Fibroblast of gingiva (primary cell): Measurements from ENCODE around the gene KLF16.

Source experiments
- DNase-seq: peaks from one replicate; pipeline ENCODE4 v3.0.0-alpha.2; 2011; ENCODE audit warnings: low read depth

Gene KLF16

DNA sequence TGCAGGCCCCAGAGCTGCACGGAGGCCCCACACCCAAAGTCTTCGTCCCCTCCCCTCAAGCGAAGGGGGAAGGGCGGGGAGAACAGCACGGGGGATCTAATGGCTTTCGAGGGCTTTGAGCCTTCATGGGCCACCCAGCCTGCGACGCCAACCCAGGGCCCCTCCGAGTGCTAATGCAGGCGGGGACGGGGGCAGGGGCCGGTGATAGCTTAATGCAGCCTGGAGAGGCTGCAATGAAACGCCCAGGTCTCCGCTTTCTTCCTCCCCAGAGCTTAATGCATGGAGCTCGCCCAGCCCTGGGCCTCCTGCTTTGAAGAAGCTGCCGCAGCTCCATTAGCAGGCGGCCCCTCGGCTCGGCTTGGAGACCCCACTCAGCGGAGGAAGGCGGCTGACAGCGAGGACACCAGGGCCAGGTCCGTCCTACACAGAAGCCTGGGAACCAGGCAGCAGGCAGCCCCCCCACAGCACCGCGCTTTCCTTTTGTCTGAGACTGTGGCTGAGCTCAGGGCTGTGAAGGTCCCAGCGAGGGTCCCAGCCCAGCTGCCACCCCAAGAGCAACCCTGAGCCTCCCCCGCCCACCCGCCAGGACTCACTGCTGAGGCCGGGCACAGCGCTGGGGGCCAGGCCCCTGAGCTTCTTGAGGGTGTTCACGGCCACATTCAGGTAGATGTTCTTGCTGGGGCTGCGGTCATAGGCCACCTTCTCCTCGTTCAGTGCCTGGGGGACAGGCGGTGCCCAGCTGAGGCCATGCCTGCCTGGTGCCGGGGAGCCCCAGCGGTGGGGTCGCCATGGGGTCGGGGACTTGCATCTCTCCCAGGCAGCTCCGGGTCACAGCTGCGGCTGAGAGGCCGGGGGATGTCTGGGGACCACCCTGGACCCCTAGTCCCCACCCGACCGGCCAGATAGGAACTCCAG, 43.8 kb downstream of the KLF16 start:
- DNase-seq: no peak

DNA sequence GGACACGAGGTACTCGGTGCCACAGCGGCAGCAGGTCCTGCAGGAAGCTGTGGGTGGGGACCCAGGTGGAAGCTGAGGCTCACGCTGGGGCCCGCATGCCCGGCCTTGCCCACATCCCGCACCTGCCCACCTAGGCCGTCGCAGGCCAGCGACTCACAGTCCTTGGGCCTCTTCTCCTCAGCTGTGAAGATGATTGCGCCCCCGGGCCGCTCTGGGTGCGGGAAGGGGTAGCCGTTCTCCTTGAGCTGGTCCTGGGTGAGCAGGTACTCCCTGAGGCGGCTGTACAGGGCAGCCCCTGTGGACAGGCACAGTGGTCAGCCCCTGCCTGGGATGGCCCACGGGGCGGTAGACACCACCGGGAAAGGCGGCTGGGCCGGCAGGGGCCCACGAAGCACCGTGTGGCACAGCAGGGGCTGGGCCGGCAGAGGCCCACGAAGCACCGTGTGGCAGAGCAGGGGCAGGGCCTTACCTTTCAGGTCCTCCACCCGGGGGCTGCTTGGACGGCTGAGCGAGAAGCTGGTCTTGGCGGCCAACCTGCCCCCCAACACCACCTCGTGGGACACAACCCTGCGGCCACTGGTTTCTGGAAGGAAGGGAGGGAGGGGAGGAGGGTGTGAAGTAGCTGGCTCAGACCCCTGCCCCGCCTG, 44.7 kb downstream of the KLF16 start:
- no peak for DNase-seq

DNA sequence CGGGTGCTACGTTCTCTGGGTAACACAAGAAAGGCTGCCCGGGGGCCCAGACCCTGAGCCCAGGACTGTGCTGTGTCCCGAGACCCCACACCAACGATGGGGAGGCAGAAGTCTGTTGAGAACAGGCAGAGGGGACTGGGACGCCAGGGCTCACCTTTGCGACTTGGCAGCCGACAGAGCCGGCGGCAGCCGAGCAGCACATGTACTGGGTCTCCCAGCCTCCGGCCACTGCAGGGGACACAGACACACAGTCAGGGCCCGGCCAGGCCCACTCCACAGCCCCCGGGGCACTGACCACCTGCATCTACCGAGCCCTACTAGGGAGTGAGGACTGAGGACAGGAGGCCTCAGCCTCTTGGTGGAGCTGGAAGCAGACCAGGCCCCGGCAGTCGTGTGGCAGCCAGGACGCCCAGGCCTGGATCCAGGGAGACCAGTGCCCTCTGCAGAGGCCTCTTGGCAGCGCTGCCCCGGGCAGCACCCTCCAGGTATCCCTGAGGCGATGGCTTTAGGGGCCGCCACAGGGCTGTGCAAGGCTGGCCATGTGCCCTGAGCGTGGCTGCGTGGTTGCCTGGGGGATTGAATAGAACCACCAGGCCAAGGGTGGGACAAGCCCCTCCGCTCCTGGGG, 45.7 kb downstream of the KLF16 start:
- no peak for DNase-seq

DNA sequence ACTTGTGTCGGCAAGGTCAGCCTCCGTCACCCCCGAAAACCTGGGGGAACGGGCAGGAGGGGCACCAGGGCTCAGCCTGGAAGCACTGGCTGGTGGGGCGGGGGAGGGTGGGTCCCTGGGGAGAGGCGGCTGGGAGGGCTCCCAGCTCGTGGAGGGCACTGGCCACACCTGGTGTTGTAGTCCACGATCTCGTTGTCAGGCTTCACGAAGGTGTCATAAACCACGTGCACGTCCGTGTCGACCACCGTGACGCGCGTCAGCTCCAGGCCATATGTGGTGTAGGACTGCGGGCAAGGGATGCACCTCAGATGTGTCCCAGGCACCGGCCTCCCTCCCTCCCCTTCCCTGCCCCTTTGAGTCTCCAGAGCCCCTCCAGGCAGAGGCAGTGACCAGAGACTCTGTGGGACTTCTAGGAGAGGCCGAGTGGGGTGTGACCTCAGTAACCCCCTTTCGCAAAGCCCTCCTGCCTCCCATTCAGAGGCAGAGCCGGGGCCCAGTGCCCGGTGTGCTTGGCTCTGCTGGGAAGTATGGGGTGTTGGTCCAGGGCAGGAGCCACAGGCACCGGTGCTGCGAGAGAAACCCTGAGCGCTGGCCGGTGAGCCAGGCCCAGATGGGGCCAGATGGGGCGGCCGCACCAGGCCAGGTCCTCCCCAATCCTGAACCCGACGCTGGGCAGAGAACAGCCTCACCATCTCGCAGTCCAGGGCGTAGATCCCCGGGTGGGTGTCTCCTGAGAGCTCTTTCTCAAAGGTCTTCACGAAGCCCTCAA, 46.7 kb downstream of the KLF16 start:
- DNase-seq: no peak

DNA sequence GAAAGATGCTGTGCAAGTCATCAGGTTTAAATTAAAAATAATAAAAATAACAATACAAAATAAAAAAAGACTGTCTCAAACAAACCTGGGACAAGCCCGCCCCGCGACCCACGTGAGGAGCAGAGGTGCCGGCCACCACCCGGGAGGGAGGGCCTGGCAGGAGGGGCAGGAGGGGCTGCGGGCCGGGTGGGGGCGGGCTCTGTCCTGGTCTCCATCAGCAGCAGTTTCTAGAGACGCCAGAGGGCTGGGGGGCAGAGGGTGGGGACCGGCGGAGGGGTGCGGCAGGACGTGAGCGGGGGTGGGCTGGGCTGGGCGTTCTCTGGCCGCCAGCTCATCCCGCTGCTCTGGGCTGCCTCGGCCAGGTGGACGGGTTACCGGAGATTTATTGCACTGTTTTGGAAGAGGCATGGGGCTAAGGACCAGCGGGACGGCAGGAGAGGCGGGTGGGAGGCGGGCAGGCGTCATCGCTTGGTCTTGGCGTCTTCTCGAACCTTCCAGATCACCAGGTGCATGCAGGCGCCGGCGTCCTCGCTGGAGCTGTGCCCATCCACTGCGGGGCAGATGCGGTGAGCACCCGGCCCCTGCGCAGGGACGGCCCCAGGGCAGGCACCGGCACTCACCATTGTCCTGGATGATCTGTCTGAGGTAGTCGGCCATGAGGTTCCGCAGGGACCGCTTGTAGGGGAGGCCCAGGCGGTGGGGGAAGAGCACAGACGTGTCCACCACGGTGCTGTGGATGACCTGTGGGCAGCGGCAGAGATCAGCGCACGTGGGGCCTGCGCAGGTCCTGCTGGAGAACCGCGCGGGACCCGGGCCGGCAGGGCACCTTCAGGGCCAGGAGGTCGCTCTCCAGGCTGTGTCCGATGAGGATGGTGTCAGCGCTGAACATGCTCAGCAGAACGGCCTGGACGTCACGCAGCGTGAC, 47.5 kb downstream of the KLF16 start:
- DNase-seq: no peak

DNA sequence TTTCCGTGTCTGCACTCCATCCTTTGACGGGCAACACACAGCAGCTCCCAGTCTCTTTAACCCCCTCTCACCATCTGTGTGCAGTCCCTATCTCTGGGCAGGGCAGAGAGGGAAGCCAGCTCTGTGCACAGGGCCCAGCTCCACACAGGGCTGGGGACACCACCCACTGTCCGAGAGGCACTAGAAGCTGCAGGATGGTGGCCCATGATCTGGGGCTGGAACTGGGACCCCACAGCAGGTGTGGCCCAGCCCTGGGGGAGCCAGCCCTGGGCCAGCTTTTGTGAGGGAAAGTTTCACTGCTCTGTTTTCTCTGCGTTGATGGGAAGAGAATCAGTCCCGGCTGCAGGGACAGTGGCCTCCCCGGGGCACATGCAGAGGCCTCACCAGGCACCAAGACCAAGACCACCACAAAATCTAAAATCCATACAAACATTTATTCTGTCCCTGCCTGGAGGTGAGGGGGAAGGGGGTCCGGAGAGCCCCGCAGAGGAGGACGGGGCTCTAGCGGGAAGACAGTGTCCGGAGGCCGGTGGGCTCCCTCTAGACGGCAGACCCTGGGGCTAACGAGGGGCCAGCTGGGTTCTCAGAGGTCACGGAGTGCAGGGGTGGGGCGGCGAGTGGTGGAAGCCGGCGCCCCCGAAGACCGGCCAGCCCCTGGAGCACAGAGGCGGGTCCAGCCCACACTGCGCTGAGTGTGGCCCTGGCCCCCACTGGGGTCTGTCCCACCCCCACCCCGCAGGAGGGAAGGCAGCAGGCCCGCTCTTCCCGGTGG, 48.4 kb downstream of the KLF16 start:
- no peak for DNase-seq

DNA sequence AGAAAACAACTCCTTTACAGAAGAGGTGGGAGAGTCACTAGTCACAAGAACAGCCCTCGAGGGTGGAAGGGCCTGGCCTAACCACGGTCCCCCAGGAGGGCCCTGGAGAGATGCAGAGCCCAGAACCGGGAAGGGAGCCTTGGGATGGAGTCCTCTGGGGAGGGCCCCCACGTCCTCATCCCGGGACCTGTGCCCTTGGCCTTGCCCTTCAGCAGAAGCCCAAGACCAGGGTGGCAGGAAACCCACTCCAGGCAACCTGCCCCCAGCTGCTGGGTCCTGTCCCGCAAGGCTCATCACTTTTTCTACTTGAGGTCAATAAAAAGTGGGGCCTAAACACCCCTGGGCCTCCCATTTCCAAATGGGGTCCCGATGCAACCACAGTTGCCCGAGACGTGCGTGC, 49.0 kb downstream of the KLF16 start:
- DNase-seq: no peak

DNA sequence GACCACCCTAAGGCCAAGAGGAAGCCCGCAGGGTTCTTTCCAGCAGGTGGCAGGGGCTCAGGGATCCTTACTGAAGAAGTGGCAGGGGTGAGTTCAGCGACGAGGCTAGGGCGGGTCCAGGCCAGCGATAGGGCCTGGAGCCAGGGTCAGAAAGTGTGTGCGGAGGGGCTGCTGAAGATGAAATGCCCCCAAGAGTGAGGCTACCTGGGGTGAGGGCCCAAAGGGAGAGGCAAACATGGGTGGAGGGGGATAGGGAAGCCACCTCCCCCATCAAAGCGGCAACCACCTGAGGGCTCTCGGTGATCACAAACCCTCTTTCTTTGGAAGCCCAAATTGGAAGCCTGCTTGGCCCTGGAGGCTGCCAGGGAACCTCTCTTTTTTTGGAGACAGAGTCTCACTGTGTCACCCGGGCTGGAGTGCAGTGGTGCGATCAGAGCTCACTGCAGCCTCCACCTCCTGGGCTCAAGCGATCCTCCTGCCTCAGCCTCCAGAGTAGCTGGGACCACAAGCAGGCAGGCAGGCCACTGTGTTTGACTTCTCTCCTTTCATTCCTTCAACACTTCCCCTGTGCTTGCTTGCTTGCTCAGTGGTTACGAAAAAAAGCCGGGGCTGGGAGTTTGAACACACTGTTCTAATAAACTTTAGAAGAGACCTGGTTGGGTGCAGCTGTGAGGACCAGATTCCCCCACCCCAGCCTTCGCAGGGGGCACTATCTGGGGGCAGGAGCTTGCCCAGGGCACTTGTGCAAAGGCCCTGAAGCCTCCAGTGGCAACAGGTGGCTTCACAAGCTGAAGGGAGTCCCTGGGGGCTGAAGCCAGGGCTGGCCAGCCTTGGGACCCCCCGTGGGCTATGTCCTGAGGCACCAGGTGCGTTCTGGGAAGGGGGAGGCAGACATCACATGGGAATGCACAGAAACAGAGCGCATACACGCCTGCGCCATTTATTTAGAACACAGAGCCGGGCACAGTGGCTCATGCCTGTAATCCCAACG, 49.9 kb downstream of the KLF16 start:
- no peak for DNase-seq

DNA sequence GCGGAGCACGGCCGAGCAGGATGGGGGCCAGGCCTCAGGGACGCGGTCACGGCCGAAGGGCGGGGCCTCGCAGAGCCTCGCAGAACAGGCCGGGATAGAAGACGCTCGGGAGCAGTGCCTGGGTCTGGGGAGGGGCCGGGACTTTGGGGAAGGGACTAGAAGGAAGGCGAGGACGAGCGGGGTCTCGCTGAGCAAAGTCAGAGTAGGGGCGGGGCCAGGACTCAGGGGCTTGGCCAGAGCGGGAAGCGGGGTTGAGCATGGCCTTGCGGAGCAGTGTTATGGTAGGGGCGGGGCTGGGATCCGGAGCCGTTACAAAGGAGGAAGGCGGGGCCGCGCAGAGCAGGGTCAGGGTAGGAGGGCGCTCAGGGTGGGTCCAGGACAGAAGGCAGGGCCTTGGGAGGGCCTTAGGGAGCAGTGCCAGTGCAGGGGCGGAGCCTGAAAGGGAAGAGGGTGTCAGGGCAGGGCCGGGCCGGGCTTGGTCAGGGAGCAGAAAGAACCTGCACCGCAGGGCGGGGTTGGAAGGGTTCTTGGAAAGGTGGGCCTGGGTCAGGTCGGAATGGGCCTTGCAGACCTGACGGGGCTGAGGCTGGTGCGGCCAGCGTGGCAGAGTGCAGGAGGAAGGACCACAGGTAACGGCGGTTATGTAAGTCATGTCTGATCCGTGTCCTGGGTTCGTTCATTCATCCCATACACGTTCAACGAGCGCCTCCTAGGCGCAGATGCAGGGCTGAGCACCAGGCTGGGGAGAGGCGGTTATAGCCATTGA, 50.8 kb downstream of the KLF16 start:
- DNase-seq: peak; percentile 96

DNA sequence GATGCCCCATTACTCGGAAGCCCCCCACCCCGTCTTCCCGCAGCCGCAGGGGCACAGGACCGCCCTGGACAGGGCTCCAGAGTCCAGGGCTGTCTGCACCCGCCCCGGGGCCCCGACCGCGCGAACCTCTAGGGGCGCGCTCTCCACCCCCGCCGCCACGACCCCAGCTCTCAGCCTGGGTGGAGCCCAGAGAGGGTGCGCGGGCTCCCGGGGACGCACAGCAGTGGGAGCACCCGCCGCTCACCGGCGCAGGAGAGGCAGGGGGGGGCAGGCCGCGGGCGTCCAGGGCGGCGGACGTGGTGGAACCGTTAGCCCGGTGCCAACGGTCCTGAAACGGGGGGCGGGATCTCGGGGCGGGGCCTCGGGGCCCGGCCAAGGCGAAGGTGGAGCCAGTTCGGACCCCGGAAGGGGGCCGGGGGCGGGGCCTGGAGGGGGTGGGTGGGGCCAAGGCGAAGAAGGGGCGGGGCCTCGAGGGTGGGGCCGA, 51.4 kb downstream of the KLF16 start, which contains the start of gene ATP8B3:
ATP8B3 (minus strand) TSS at position 335 of the 484 bp plus-strand sequence. CDS start 540 bp downstream, outside the sequence.
- no peak for DNase-seq

DNA sequence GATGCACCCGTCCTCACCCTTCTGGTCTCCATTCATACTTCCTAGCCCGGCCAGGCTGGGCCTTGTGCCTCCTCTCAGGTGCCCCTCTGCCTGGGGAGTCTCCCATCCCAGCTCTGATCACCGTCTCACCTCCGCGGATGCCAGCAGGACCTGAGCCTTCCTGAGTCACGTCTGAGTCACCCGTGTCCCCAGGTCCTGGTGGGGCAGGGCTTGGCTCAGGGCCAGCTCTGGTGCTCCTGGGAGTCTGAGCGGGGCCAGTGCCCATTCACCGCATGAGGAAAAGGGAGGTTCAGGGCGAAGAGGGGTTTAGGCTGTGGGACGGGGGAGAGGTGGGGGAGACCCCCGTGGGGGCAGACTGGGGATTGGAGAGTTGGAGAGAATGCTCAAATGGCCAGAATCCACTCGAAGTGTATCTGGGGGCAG, 51.9 kb downstream of the KLF16 start:
- peak; percentile 26 for DNase-seq

DNA sequence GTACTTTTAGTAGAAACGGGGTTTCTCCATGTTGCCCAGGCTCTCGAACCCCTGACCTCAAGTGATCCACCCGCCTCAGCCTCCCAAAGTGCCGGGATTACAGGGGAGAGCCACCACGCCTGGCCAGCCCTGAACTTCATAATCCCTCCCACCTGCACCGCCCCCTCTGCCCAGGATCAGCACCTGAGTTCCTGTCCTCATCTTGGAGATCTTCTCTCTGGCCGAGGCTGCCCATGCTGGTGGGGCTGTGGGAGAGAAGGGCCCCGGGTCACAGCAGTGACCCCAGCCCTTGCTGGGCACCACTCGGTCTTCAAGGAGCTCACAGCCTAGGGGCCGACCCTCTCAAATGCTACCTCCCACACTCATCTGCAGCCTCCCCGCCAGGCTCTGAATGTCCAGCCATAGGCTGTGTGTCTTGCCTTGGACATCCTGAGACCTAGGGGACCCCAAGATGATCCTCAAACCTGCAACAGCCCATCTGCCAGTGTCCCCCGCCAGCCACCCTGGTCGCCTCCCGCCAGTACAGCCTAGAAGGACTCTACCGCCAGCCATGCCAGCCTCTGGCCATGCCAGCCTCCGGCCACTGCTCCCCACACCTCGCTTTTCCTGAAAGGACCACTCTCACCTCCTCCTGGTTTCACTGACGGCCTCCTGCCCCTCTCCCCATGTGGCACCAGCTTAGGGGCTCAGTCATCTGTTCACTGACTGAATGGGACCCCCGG, 52.8 kb downstream of the KLF16 start:
- DNase-seq: no peak

DNA sequence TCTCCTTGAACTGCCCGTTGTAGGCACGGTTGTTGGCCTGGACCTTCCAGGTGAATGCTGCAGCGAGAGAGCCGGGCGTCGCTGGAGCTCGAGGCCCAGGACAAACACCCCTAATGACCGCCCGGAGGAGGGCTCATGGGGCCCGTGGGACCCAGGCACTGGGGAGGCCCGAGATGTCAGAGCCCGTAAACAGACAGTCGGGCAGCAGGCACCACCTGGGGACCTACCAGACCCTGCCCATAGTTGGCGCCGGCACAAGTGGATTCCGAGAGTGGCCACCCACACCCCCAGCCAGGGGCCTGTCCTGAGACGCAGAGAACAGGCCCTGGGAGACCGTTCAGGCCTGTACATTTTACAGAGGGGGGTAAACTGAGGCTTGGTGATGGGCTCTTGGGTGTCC, 53.7 kb downstream of the KLF16 start:
- no peak for DNase-seq

DNA sequence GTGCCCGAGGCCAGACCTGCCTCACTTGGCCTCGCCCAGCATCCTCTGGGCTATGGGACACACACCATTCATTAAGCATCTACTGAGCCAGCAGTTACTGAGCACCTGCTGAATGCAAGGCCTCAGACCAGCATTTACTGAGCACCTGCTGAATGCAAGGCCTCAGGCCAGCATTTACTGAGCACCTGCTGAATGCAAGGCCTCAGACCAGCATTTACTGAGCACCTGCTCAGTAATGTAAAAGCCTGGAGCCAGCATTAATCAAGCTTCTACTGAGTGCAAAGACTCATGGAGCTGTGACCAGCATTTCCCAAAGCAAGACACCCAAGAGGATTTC, 55.0 kb downstream of the KLF16 start:
- no peak for DNase-seq

DNA sequence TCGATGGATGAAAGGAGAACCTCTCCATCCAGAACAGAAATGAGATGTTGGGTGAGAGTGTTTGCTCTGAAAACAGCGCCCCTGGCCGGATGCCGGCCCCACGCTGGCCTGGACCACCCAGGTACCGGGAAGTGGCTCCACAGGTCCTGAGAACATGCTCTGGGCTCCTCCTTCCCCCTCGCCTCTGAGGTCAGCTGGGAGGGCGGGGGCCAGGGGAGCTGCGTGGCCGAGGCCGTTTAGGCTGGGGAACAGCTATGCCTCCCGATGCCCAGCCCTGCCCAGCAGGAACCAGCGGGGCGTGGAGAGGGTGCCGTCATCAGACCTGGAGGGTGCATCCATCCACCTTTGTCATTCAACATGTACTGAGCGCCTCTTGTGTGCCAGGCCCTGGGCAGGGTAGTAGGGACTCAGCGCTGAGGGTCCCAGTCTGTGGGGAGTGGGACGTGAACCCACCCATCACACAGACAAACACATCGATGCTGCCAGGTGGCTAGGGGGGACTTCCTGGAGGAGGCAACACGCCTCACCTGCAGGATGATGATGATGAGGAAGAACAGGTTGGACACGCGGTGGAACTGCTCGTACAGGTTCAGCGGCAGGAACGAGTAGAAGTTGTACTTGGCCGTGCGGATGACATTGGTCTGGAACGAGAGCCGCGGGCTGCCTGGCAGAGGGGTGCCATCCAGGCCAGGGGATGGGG, 55.5 kb downstream of the KLF16 start:
- no peak for DNase-seq

DNA sequence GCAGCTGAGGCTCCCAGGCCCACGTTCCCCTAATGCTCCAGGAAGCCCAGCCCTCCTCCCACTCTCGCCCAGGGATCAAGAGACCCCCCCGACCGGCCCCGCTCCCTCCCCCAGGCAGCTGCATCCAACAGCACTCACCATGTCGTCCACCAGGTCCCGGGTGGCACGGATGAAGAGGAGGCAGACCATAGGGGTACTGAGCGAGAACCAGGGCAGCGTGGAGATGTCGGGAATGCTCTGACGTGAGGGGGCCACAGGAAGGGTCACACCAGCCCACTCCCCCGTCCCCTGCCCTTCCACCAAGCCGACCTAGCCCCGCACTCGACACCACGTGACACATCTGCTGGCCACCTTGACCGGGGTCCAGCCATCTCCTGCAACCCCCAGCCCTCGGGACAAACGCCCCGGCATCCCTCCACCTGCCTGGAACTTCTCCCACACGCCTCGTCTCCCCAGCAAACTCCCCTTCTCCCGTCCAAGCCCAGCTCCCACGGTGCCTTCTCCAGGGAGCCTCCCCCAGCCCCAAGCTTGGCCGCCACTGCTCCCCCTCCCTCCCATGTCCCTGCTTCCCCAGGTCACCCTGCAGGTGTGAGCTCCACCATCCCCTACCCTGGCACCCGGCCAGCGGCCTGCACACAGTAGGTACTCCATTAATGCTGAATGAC, 56.2 kb downstream of the KLF16 start:
- no peak for DNase-seq
